MM.1S (cell line): Measurements from ENCODE around the gene TYK2.
A peak's percentile ranks its signal among the peaks of the same experiment; 100 is the strongest.

Source experiments
- DNase-seq: peaks from one replicate; pipeline ENCODE4 v3.0.0-alpha.2; 2015
- H2AFZ ChIP-seq: fragments of 300-600 bp; sonication (generic); 2 replicates; pipeline ENCODE4 v1.6.0; 2016; ENCODE audit warnings: antibody characterized with exemption, low read length
- H3F3A ChIP-seq: fragments of 300-600 bp; sonication (generic); 2 replicates; pipeline ENCODE4 v1.6.1; 2016; ENCODE audit warnings: mild to moderate bottlenecking, antibody characterized with exemption, low read length, moderate library complexity, mixed read lengths; ENCODE audit not compliant: insufficient read depth
- H3K27ac ChIP-seq: fragments of 300-600 bp; sonication (generic); 2 replicates; pipeline ENCODE4 v1.5.1; 2016; ENCODE audit warnings: mild to moderate bottlenecking, low read length
- H3K27me3 ChIP-seq: fragments of 300-600 bp; sonication (generic); replicated peaks from 2 replicates; pipeline ENCODE4 v1.6.0; 2016; ENCODE audit warnings: low read length; ENCODE audit not compliant: insufficient read depth
- H3K36me3 ChIP-seq: fragments of 300-600 bp; sonication (generic); replicated peaks from 2 replicates; pipeline ENCODE4 v1.6.1; 2016; ENCODE audit warnings: mild to moderate bottlenecking, low read length, mixed read lengths; ENCODE audit not compliant: insufficient read depth
- H3K4me1 ChIP-seq: fragments of 300-600 bp; sonication (generic); 2 replicates; pipeline ENCODE4 v1.6.1; 2016; ENCODE audit warnings: low read length, mixed read lengths
- H3K4me2 ChIP-seq: fragments of 300-600 bp; sonication (generic); 2 replicates; pipeline ENCODE4 v1.6.0; 2016; ENCODE audit warnings: low read depth, low read length
- H3K4me3 ChIP-seq: fragments of 300-600 bp; sonication (generic); 2 replicates; pipeline ENCODE4 v1.5.1; 2016; ENCODE audit warnings: low read length, mixed read lengths
- H3K79me2 ChIP-seq: fragments of 300-600 bp; sonication (generic); 2 replicates; pipeline ENCODE4 v1.6.1; 2016; ENCODE audit warnings: mixed run types, low read length, mixed read lengths
- H3K9ac ChIP-seq: fragments of 300-600 bp; sonication (generic); 2 replicates; pipeline ENCODE4 v1.6.1; 2016; ENCODE audit warnings: low read length, mixed read lengths
- H3K9me2 ChIP-seq: fragments of 300-600 bp; sonication (generic); replicated peaks from 2 replicates; pipeline ENCODE4 v1.6.1; 2016; ENCODE audit warnings: mild to moderate bottlenecking, low read length, mixed read lengths; ENCODE audit not compliant: insufficient read depth
- H3K9me3 ChIP-seq: fragments of 300-600 bp; sonication (generic); replicated peaks from 2 replicates; pipeline ENCODE4 v1.6.1; 2016; ENCODE audit warnings: mild to moderate bottlenecking, low read length, mixed read lengths; ENCODE audit not compliant: insufficient read depth
- H4K20me1 ChIP-seq: fragments of 300-600 bp; sonication (generic); 2 replicates; pipeline ENCODE4 v1.6.1; 2016; ENCODE audit warnings: mild to moderate bottlenecking, low read length, moderate library complexity, mixed read lengths; ENCODE audit not compliant: insufficient read depth
- EZH2 ChIP-seq: fragments of 300-600 bp; sonication (generic); optimal IDR thresholded peaks from 2 replicates; pipeline ENCODE3; 2017; ENCODE audit warnings: low read depth, mild to moderate bottlenecking, antibody characterized with exemption, low read length, mixed read lengths
- EZH2phosphoT487 ChIP-seq: fragments of 300-600 bp; sonication (generic); IDR thresholded peaks from 2 replicates; pipeline ENCODE4 v1.6.1; 2018; ENCODE audit warnings: antibody characterized with exemption, low read length
- TF ChIP-seq, protein P1 (sequence below): fragments of 300-600 bp; sonication (generic); IDR thresholded peaks from 2 replicates; pipeline ENCODE4 v1.5.1; 2016; ENCODE audit warnings: antibody characterized with exemption, low read length, mixed read lengths

The TYK2 gene

DNA sequence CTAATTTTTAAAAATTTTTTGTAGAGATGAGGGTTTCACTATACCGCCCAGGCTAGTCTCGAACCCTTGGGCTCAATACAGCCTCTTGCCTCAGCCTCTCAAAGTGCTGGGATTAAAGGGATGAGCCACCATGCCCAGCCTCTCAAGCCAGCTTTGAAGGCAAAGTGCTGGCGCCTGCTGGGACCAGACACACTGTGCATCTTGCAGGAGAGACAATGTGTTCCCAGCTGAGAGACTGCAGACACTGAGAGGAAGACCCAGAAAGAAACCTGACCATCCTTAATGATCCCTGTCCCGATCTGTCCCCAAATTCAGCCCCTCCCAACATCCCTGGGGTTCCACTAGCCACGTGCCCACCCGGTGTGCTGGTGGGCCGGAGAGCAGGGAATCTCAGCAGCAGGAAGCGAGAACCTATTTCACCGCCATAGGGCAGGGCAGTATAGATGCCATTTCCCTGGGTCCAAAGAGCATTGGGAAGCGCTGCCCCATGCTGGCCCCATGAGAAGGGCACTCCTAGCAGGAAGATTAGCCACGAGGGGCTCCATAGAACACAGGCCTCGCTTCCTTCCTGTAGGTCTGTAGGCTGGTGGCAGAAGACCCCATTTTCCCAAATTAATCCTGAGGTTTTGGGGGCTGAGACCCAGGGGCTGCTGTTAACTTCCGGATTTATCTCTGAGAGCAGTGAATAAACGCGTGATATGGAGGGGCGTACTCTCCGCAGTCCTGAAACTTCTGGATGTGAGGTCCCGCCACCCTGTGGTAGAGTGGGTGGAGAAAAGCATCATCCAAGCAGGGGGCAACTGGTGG lies 48.0 kb downstream of the TYK2 start:
- H3K79me2 ChIP-seq: peaks cover 76% of the 10 kb centered on the region
- TF ChIP-seq, protein P1, sequence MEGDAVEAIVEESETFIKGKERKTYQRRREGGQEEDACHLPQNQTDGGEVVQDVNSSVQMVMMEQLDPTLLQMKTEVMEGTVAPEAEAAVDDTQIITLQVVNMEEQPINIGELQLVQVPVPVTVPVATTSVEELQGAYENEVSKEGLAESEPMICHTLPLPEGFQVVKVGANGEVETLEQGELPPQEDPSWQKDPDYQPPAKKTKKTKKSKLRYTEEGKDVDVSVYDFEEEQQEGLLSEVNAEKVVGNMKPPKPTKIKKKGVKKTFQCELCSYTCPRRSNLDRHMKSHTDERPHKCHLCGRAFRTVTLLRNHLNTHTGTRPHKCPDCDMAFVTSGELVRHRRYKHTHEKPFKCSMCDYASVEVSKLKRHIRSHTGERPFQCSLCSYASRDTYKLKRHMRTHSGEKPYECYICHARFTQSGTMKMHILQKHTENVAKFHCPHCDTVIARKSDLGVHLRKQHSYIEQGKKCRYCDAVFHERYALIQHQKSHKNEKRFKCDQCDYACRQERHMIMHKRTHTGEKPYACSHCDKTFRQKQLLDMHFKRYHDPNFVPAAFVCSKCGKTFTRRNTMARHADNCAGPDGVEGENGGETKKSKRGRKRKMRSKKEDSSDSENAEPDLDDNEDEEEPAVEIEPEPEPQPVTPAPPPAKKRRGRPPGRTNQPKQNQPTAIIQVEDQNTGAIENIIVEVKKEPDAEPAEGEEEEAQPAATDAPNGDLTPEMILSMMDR: no peak
- no peak for TF ChIP-seq EZH2
- H3K9ac ChIP-seq: peak overlapping the region; percentile 91
- H3K4me1 ChIP-seq: 0 out of 2 replicates have a peak, but pooled peaks cover 3% of the 10 kb centered on the region
- H3K36me3 ChIP-seq: peaks cover 11% of the 10 kb centered on the region; the same call in 1 of the 2 replicates
- H3K27me3 ChIP-seq: no peaks in the 10 kb centered on the region
- peak overlapping the region; percentile 80 for H3K4me2 ChIP-seq
- no peaks in the 10 kb centered on the region for H4K20me1 ChIP-seq
- H3F3A ChIP-seq: no peaks in the 10 kb centered on the region
- H3K4me3 ChIP-seq: peak overlapping the region; percentile 92
- H3K9me2 ChIP-seq: no peaks in the 10 kb centered on the region
- DNase-seq: no peak
- no peaks in the 10 kb centered on the region for H3K9me3 ChIP-seq
- H2AFZ ChIP-seq: no peak overlapping the region
- H3K27ac ChIP-seq: peak overlapping the region; percentile 69; the same call in 1 of the 2 replicates

GRCh38 chr19:10329555-10329954 lies 50.8 kb downstream of the TYK2 start:
- Histone ChIP-seq H3K9ac (no peak overlapping the region), H2AFZ (no peak overlapping the region), H3K4me2 (no peak overlapping the region), H3K4me1 (0 out of 2 replicates have a peak, but pooled peaks cover 3% of the 10 kb centered on the region), H3K79me2 (peaks cover 75% of the 10 kb centered on the region), H3K9me3 (no peaks in the 10 kb centered on the region), H3K27me3 (no peaks in the 10 kb centered on the region), H3K36me3 (peaks cover 12% of the 10 kb centered on the region; the same call in 1 of the 2 replicates), H3K4me3 (no peak overlapping the region), H3F3A (no peaks in the 10 kb centered on the region), H3K27ac (no peak overlapping the region), H4K20me1 (no peaks in the 10 kb centered on the region), H3K9me2 (no peaks in the 10 kb centered on the region)
- no peak for DNase-seq
- no peak for TF ChIP-seq EZH2phosphoT487

DNA sequence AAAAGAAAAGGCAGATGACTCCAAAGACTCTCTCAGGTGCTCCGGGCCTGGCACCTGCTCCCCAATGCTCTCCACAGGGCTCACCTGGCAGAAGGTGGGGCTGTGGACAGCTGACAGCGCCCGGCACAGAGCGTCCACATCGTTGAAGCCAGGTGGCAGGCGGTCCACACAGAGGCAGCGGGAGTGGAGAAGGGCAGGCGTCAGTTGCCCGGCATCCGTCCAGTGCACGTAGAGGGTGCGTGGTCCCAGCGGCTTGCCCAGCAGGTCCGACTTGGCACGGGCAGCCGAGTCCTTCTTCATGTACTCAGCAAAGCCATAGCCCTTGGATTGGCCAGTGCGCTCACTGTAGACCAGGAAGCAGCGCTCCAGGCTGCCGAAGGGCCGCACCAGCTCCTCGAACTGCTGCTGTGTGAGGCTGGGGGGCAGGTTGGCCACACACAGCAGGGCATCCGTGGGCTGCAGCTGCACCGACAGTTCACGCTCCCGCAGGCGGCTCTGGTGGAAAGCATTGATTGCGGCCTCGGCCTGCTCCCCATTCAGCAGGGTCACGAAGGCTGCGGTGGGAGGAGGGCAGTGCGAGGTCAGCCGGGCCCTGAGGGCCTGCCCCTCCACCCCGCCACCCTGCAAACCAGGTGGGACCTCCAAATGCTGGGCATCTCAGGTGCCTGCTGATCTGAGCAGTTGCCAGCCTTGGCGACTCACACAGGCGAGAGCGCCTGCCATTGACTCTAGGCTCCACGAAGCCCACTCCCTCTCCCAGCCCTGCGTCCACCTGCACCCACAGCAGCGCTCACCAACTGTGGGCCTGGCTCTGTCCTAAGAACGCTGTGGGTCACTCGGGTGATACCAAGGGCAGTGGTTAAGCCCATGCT lies 51.6 kb downstream of the TYK2 start:
- no peaks in the 10 kb centered on the region for H3F3A ChIP-seq
- H3K27ac ChIP-seq: no peak overlapping the region
- no peak overlapping the region for H3K9ac ChIP-seq
- TF ChIP-seq EZH2phosphoT487 (no peak), EZH2 (no peak)
- TF ChIP-seq, protein P1: no peak
- H3K4me3 ChIP-seq: no peak overlapping the region
- H3K9me2 ChIP-seq: no peaks in the 10 kb centered on the region
- no peak overlapping the region for H3K4me2 ChIP-seq
- H2AFZ ChIP-seq: no peak overlapping the region
- no peaks in the 10 kb centered on the region for H3K27me3 ChIP-seq
- peaks cover 12% of the 10 kb centered on the region; the same call in 1 of the 2 replicates for H3K36me3 ChIP-seq
- no peak for DNase-seq
- H4K20me1 ChIP-seq: no peaks in the 10 kb centered on the region
- H3K9me3 ChIP-seq: no peaks in the 10 kb centered on the region
- peaks cover 68% of the 10 kb centered on the region for H3K79me2 ChIP-seq
- H3K4me1 ChIP-seq: no peaks in the 10 kb centered on the region
